H1 (cell line): ENCODE data around the gene LANCL2. TPM values are rescaled to one million over a fixed set of nuclear protein-coding genes. Genes with fewer than 3 reads are reported as not detected.

Experiments used
- CTCF ChIA-PET: fragments of 300-600 bp; sonication (Branson Sonifier 250); formaldehyde crosslinking; loops from one replicate; lab custom pipeline; 2021; ENCODE audit not compliant: partially characterized antibody; lab: Charles Lee
- POLR2A ChIA-PET: fragments of 300-600 bp; sonication (Branson Sonifier 250); formaldehyde crosslinking; loops from one replicate; lab custom pipeline; 2021; ENCODE audit warnings: inconsistent platforms; ENCODE audit not compliant: partially characterized antibody; lab: Charles Lee
- DNase-seq, 2 experiments: peaks; one replicate each; pipeline versions ENCODE4 v3.0.0 to v3.0.0-alpha.2; 2010 to 2022; ENCODE audit warnings: low spot score in 2 of 2, low read depth in 1 of 2, mixed read lengths in 1 of 2
- FAIRE-seq: peaks from 2 replicates; lab custom pipeline; 2011; peaks lifted over from hg19 to GRCh38; lab: Jason Lieb, UNC
- H2AFZ ChIP-seq: 2 replicates; pipeline ENCODE4 v1.8.1; 2012; ENCODE audit warnings: low read length, inconsistent platforms
- H2AK5ac ChIP-seq: 2 replicates; pipeline ENCODE4 v1.6.1; 2013; ENCODE audit warnings: low read depth, low read length
- H2BK120ac ChIP-seq: replicated peaks from 2 replicates; pipeline ENCODE3; 2013; ENCODE audit warnings: low read depth, low read length, inconsistent platforms
- H2BK12ac ChIP-seq: 2 replicates; pipeline ENCODE4 v1.6.1; 2013; ENCODE audit warnings: low read depth, low read length
- H2BK15ac ChIP-seq: 2 replicates; pipeline ENCODE4 v1.6.1; 2013; ENCODE audit warnings: low read length
- H2BK20ac ChIP-seq: 2 replicates; pipeline ENCODE4 v1.6.1; 2013; ENCODE audit warnings: low read length
- H2BK5ac ChIP-seq: 2 replicates; pipeline ENCODE4 v1.6.1; 2013; ENCODE audit warnings: low read depth, low read length
- H3K14ac ChIP-seq: 2 replicates; pipeline ENCODE4 v1.6.1; 2013; ENCODE audit warnings: inconsistent platforms; ENCODE audit not compliant: insufficient read length
- H3K18ac ChIP-seq: 2 replicates; pipeline ENCODE4 v1.6.1; 2013; ENCODE audit warnings: low read length; ENCODE audit errors: extremely low read depth
- H3K23ac ChIP-seq: 2 replicates; pipeline ENCODE4 v1.6.1; 2013; ENCODE audit warnings: inconsistent platforms; ENCODE audit not compliant: insufficient read length
- H3K23me2 ChIP-seq: 2 replicates; pipeline ENCODE4 v1.6.1; 2013; ENCODE audit warnings: low read depth, low read length
- H3K27ac ChIP-seq: 2 replicates; pipeline ENCODE4 v1.6.1; 2011; ENCODE audit warnings: low read depth, low read length, inconsistent platforms
- H3K27me3 ChIP-seq, 4 experiments: replicated peaks in 1 of 4; 1 replicate in 1 of 4; 2 replicates in 3 of 4; pipeline versions ENCODE4 v1.6.1 to v1.8.1; 2011 to 2013; ENCODE audit warnings: low read length in 3 of 4, mild to moderate bottlenecking in 3 of 4, inconsistent platforms in 2 of 4, mixed read lengths in 2 of 4, moderate library complexity in 1 of 4; ENCODE audit not compliant: control insufficient read depth in 3 of 4, insufficient read depth in 3 of 4; ENCODE audit errors: extremely low read depth in 1 of 4
- H3K36me3 ChIP-seq, 4 experiments: 2 replicates each; pipeline versions ENCODE4 v1.6.1 to v1.8.1; 2011 to 2013; ENCODE audit warnings: mild to moderate bottlenecking in 4 of 4, low read length in 3 of 4, moderate library complexity in 2 of 4, control low read depth in 1 of 4, inconsistent platforms in 1 of 4; ENCODE audit not compliant: insufficient read depth in 4 of 4, control insufficient read depth in 2 of 4
- H3K4ac ChIP-seq: replicated peaks from 2 replicates; pipeline ENCODE3; 2013; ENCODE audit warnings: low read length, low read depth, mixed read lengths, inconsistent platforms; ENCODE audit not compliant: insufficient read length
- H3K4me1 ChIP-seq, 4 experiments: replicated peaks in 1 of 4; 1 replicate in 1 of 4; 2 replicates in 3 of 4; pipeline versions ENCODE4 v1.6.1 to v1.8.1; 2011 to 2013; ENCODE audit warnings: low read length in 3 of 4, inconsistent platforms in 2 of 4, mixed read lengths in 1 of 4; ENCODE audit not compliant: insufficient read depth in 4 of 4, control insufficient read depth in 3 of 4
- H3K4me2 ChIP-seq, 2 experiments: 2 replicates each; pipeline versions ENCODE4 v1.6.1 to v1.8.1; 2011 to 2013; ENCODE audit warnings: low read depth in 2 of 2, low read length in 2 of 2, control low read depth in 1 of 2, inconsistent platforms in 1 of 2, mild to moderate bottlenecking in 1 of 2; ENCODE audit not compliant: insufficient read depth in 1 of 2
- H3K4me3 ChIP-seq, 4 experiments: fragments of 200-600, 300-600 bp in 1 of 4; sonication (generic), shearing (Covaris generic), sonication (Bioruptor Twin) in 1 of 4; 2 replicates each; pipeline versions ENCODE4 v1.5.1 to v1.8.1; 2011 to 2016; ENCODE audit warnings: low read length in 4 of 4, low read depth in 3 of 4, control low read depth in 2 of 4, inconsistent platforms in 2 of 4, mild to moderate bottlenecking in 2 of 4, mixed read lengths in 1 of 4, moderate library complexity in 1 of 4; ENCODE audit not compliant: insufficient read depth in 2 of 4; ENCODE audit errors: extremely low read depth in 1 of 4
- H3K56ac ChIP-seq: replicated peaks from 2 replicates; pipeline ENCODE3; 2013; ENCODE audit warnings: low read depth, mild to moderate bottlenecking, mixed read lengths, low read length, inconsistent platforms; ENCODE audit not compliant: insufficient read length
- H3K79me1 ChIP-seq: 2 replicates; pipeline ENCODE4 v1.6.1; 2013; ENCODE audit warnings: low read depth, low read length, control low read depth
- H3K79me2 ChIP-seq, 2 experiments: 2 replicates each; pipeline versions ENCODE4 v1.6.1 to v1.8.1; 2012 to 2013; ENCODE audit warnings: low read length in 2 of 2, mild to moderate bottlenecking in 2 of 2, inconsistent platforms in 1 of 2; ENCODE audit not compliant: insufficient read depth in 2 of 2, control insufficient read depth in 1 of 2
- H3K9ac ChIP-seq, 4 experiments: replicated peaks in 1 of 4; 1 replicate in 1 of 4; 2 replicates in 3 of 4; pipeline versions ENCODE4 v1.6.1 to v1.8.1; 2011 to 2013; ENCODE audit warnings: low read depth in 3 of 4, low read length in 3 of 4, control low read depth in 2 of 4, mild to moderate bottlenecking in 2 of 4, moderate library complexity in 2 of 4, inconsistent platforms in 1 of 4; ENCODE audit errors: extremely low read depth in 1 of 4
- H3K9me3 ChIP-seq, 2 experiments: 2 replicates each; pipeline versions ENCODE4 v1.6.1 to v1.8.1; 2012 to 2013; ENCODE audit warnings: mild to moderate bottlenecking in 2 of 2, moderate library complexity in 2 of 2, control low read depth in 1 of 2, inconsistent platforms in 1 of 2, low read depth in 1 of 2, low read length in 1 of 2, mixed read lengths in 1 of 2; ENCODE audit not compliant: insufficient read depth in 2 of 2
- H4K20me1 ChIP-seq, 2 experiments: replicated peaks in 1 of 2; 2 replicates each; pipeline versions ENCODE3 to v1.8.1; 2011 to 2013; ENCODE audit warnings: inconsistent platforms in 2 of 2, low read length in 2 of 2, mild to moderate bottlenecking in 1 of 2; ENCODE audit not compliant: insufficient read depth in 2 of 2, control insufficient read depth in 1 of 2
- H4K5ac ChIP-seq: 2 replicates; pipeline ENCODE4 v1.6.1; 2013; ENCODE audit warnings: low read length, low read depth, mixed read lengths, inconsistent platforms; ENCODE audit not compliant: insufficient read length
- H4K8ac ChIP-seq: 2 replicates; pipeline ENCODE4 v1.8.0; 2013; ENCODE audit warnings: mild to moderate bottlenecking, moderate library complexity, low read length, inconsistent platforms; ENCODE audit not compliant: insufficient read depth; ENCODE audit errors: extremely low read depth
- H4K91ac ChIP-seq: replicated peaks from 2 replicates; pipeline ENCODE3; 2013; ENCODE audit warnings: low read length, mixed read lengths, inconsistent platforms; ENCODE audit not compliant: insufficient read length
- BCL11A ChIP-seq, 2 experiments: IDR thresholded peaks; one replicate each; pipeline ENCODE4 v1.6.1; 2011; ENCODE audit warnings: low read depth in 2 of 2, low read length in 2 of 2, mild to moderate bottlenecking in 2 of 2
- CBX5 ChIP-seq: fragments of 300-800, 300-1000 bp; sonication (generic); IDR thresholded peaks from 2 replicates; pipeline ENCODE4 v1.7.1; 2016; ENCODE audit warnings: antibody characterized with exemption, low read length, low read depth
- CEBPB ChIP-seq: IDR thresholded peaks from 2 replicates; pipeline ENCODE4 v1.6.1; 2012; ENCODE audit warnings: low read depth, low read length
- CHD2 ChIP-seq: IDR thresholded peaks from 2 replicates; pipeline ENCODE4 v1.6.1; 2012; ENCODE audit warnings: low read length, improper control_type of control experiment
- EP300 ChIP-seq, 2 experiments: IDR thresholded peaks; 1 replicate in 1 of 2; 2 replicates in 1 of 2; pipeline ENCODE4 v1.6.1; 2011 to 2012; ENCODE audit warnings: low read depth in 2 of 2, low read length in 2 of 2, mild to moderate bottlenecking in 2 of 2, borderline replicate concordance in 1 of 2, inconsistent platforms in 1 of 2, moderate library complexity in 1 of 2
- HDAC6 ChIP-seq: IDR thresholded peaks from one replicate; pipeline ENCODE4 v1.7.1; 2012; ENCODE audit warnings: low read depth, mild to moderate bottlenecking, inconsistent platforms, low read length, moderate library complexity
- PHF8 ChIP-seq: fragments of 200-600 bp; sonication (generic); conservative IDR thresholded peaks from 2 replicates; pipeline ENCODE4 v1.7.1; 2012; ENCODE audit warnings: low read depth, mild to moderate bottlenecking, inconsistent platforms, low read length, moderate library complexity
- SIX5 ChIP-seq: IDR thresholded peaks from 2 replicates; pipeline ENCODE4 v1.6.1; 2011; ENCODE audit warnings: mild to moderate bottlenecking, low read depth, low read length
- SUZ12 ChIP-seq: fragments of 200-600 bp; sonication (generic); IDR thresholded peaks from 2 replicates; pipeline ENCODE4 v1.6.1; 2012; ENCODE audit warnings: mild to moderate bottlenecking, inconsistent platforms, low read length, moderate library complexity, mixed read lengths
- TCF12 ChIP-seq: IDR thresholded peaks from 2 replicates; pipeline ENCODE4 v1.6.1; 2011; ENCODE audit warnings: low read depth, mild to moderate bottlenecking, low read length
- WGBS, 2 experiments: shearing (Covaris generic) in 1 of 2; methylation state at CpG; one replicate each; pipeline versions ENCODE4 v1.1.6 to v1.1.7; 2013 to 2015; ENCODE audit warnings: low lambda C conversion rate in 2 of 2, mixed read lengths in 2 of 2, inconsistent platforms in 1 of 2, low coverage in 1 of 2, missing lambda C conversion rate in 1 of 2; ENCODE audit not compliant: insufficient replicate concordance in 2 of 2, insufficient coverage in 1 of 2, insufficient read length in 1 of 2; ENCODE audit errors: extremely low coverage in 1 of 2, missing lambda C conversion rate in 1 of 2; 5-methylcytosine and 5-hydroxymethylcytosine counted together
- polyA plus RNA-seq, 7 experiments: library from polyadenylated mRNA; depleted of rRNA in 3 of 7; stranded (reverse) in 5 of 7; unstranded in 2 of 7; fragments of >200 nt in 5 of 7; fragments of 200-250 nt in 2 of 7; gene quantifications; 1 replicate in 5 of 7; 2 replicates in 1 of 7; 4 replicates in 1 of 7; pipeline versions ENCODE4 v1.2.1 to v1.2.3, GENCODE V29; 2011 to 2013; ENCODE audit warnings: missing spikeins in 2 of 7, mixed read lengths in 2 of 7
- total RNA-seq: library from RNA; stranded (reverse); fragmentation: NEBNext Ultra II Directional; extraction: Animal tissue kit (Norgen Biotek cat#: 25700); gene quantifications from 2 replicates; pipeline ENCODE4 v1.2.1, GENCODE V29; 2021
- TF ChIP-seq, protein P1 (sequence below): IDR thresholded peaks from 2 replicates; pipeline ENCODE4 v1.6.1; 2011; ENCODE audit warnings: low read length, improper control_type of control experiment

Gene LANCL2
- total and polyA plus RNA-seq, 2 of the 8 experiments (the other 6 are each of a cell fraction or from before 2014, with no cell fraction given): 9.2 to 9.5 TPM

DNA sequence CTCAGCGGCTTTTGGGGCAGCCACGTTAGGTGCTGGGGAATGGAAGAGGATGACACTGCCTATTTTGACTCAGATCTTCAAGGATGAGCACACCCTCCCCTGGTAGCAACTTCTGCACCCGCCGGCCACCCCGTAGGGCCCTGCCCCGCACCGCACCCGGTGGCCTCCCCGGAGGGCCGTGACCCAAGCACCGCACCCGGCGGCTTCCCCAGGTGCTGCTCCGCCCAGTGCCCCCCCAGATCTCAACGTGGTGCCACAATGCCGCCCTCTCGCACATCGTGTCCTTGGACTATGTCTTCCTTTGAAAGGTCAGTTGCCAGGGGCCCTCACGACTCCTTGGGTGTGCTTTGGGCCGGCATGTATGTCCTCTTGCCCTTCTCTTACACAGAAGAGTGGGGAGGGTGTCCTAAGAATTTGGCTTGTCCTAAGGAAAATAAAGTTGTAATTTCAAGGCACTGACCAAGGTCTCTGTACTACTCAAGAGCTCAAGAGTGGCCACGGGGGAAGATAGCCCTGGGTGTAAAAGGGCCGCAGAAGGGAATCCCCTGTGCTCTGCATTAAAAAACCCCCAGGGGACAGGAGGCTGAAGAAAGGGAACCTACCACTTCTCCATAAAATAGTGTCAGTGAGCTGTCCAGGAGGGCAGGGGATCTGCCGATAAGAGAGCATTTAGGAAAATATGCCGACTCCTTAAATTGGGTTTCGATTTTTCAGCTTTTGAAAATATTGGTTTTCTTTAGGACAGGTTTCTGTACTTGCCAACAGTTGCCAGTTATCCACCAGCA is 1.6 kb upstream of the LANCL2 start:
- Histone ChIP-seq H3K4me1 (peaks cover 0 to 6% (median 3%) of the 10 kb centered on the region in 4 experiments; a peak in 4 of 7 replicates), H3K36me3 (no peaks in the 10 kb centered on the region), H3K18ac (no peak overlapping the region), H3K4me3 (no peak overlapping the region), H3K23me2 (no peaks in the 10 kb centered on the region), H3K4ac (no peak overlapping the region), H2AK5ac (no peak overlapping the region), H4K8ac (peak overlapping the region; percentile 31; the same call in 1 of the 2 replicates), H2BK12ac (no peak overlapping the region), H2BK15ac (no peak overlapping the region), H2BK20ac (no peak overlapping the region), H3K79me2 (peaks cover 0 to 22% of the 10 kb centered on the region in 2 experiments; a peak in 2 of 4 replicates), H4K91ac (no peak overlapping the region), H4K5ac (no peak overlapping the region), H3K9ac (no peak overlapping the region), H2BK120ac (no peak overlapping the region), H3K9me3 (no peaks in the 10 kb centered on the region), H3K23ac (no peak overlapping the region), H3K14ac (no peak overlapping the region), H4K20me1 (no peaks in the 10 kb centered on the region), H3K27me3 (no peaks in the 10 kb centered on the region), H3K4me2 (no peak overlapping the region; a peak in 1 of 4 replicates), H2BK5ac (no peak overlapping the region), H3K56ac (no peak overlapping the region), H3K27ac (no peak overlapping the region), H2AFZ (no peak overlapping the region), H3K79me1 (peaks cover 4% of the 10 kb centered on the region; the same call in 1 of the 2 replicates)
- POLR2A ChIA-PET: interaction anchor here (1.0 to 1.2 kb wide), 2 partner anchors 10 to 64 kb away, joined by 3 to 4 read pairs; no protein-coding TSS in a partner anchor
- DNase-seq: no peak
- CTCF ChIA-PET: interaction anchor here (0.6 to 0.9 kb wide), 4 partner anchors 19 to 1156 kb away, joined by 3 read pairs; no protein-coding TSS in a partner anchor
- no peak for FAIRE-seq
- WGBS, 2 experiments: 92% methylated on average over 25 of the region's 25 CpGs; no CpG with 5 or more reads in 1 of the 2 experiments
- no peak for TF ChIP-seq CHD2
- TF ChIP-seq HDAC6: no peak
- no peak for TF ChIP-seq CBX5
- no peak for TF ChIP-seq CEBPB
- TF ChIP-seq EP300 (IDR thresholded peaks at IDR 0.05; ENCODE audit: borderline replicate concordance in 1 of 2, low read depth in 2 of 2, low read length in 2 of 2): no peak
- no peak for TF ChIP-seq PHF8
- no peak for TF ChIP-seq SUZ12
- TF ChIP-seq, protein P1, sequence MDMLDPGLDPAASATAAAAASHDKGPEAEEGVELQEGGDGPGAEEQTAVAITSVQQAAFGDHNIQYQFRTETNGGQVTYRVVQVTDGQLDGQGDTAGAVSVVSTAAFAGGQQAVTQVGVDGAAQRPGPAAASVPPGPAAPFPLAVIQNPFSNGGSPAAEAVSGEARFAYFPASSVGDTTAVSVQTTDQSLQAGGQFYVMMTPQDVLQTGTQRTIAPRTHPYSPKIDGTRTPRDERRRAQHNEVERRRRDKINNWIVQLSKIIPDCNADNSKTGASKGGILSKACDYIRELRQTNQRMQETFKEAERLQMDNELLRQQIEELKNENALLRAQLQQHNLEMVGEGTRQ: no peak
- no peak for TF ChIP-seq SIX5
- TF ChIP-seq BCL11A (IDR thresholded peaks at IDR 0.05; ENCODE audit: low read depth in 2 of 2, low read length in 2 of 2): no peak
- no peak for TF ChIP-seq TCF12
